HEK293 (cell line): ENCODE measurements around the gene HOXB4.

Experiments used
- CTCF ChIA-PET: fragments of 350-600 bp; formaldehyde crosslinking; extraction: SDS; loops from one replicate; lab custom pipeline; 2021; ENCODE audit warnings: antibody characterized with exemption; lab: Yijun Ruan, JAX
- POLR2A ChIA-PET: fragments of 300-600 bp; formaldehyde crosslinking; extraction: SDS; loops from one replicate; lab custom pipeline; 2020; ENCODE audit warnings: antibody characterized with exemption, inconsistent platforms; lab: Yijun Ruan, JAX
- H3K27ac ChIP-seq: fragments of 200-500 bp; sonication (Bioruptor generic); 2 replicates; pipeline ENCODE4 v1.5.1; 2014; ENCODE audit warnings: low read depth, low read length, control low read depth, inconsistent platforms; ENCODE audit errors: extremely low read depth
- H3K36me3 ChIP-seq, 2 experiments: fragments of 200-500 bp in 1 of 2; sonication (Bioruptor generic) in 1 of 2; 1 replicate in 1 of 2; 2 replicates in 1 of 2; pipeline ENCODE4 v1.5.1; 2014 to 2017; ENCODE audit warnings: inconsistent platforms in 2 of 2, low read length in 2 of 2; ENCODE audit not compliant: control insufficient read depth in 2 of 2, insufficient read depth in 1 of 2
- H3K4me1 ChIP-seq: fragments of 200-500 bp; sonication (Bioruptor generic); 2 replicates; pipeline ENCODE4 v1.5.1; 2014; ENCODE audit warnings: mild to moderate bottlenecking, low read length, inconsistent platforms; ENCODE audit not compliant: control insufficient read depth, insufficient read depth
- H3K4me3 ChIP-seq: 2 replicates; pipeline ENCODE4 v1.5.1; 2011; ENCODE audit warnings: low read depth, mild to moderate bottlenecking, control low read depth, low read length, moderate library complexity
- H3K9me3 ChIP-seq: fragments of 200-500 bp; sonication (Bioruptor generic); 2 replicates; pipeline ENCODE4 v1.5.1; 2014; ENCODE audit warnings: low read depth, low read length, inconsistent platforms; ENCODE audit not compliant: control insufficient read depth, insufficient read depth
- MZF1 ChIP-seq: fragments of 450-650 bp; formaldehyde crosslinking; IDR thresholded peaks from 2 replicates; pipeline ENCODE4 v1.5.1; 2017; ENCODE audit warnings: missing biosample characterization, missing genetic modification characterization, borderline replicate concordance
- ZBTB17 ChIP-seq: fragments of 450-650 bp; formaldehyde crosslinking; IDR thresholded peaks from 2 replicates; pipeline ENCODE4 v1.5.1; 2016; ENCODE audit warnings: missing biosample characterization, missing genetic modification characterization
- ZFHX2 ChIP-seq: fragments of 450-650 bp; formaldehyde crosslinking; conservative IDR thresholded peaks from 2 replicates; pipeline ENCODE4 v1.5.1; 2016; ENCODE audit warnings: missing biosample characterization, missing genetic modification characterization
- ZNF24 ChIP-seq: fragments of 450-650 bp; formaldehyde crosslinking; IDR thresholded peaks from 2 replicates; pipeline ENCODE4 v1.5.1; 2016; ENCODE audit warnings: missing biosample characterization, missing genetic modification characterization
- ZNF311 ChIP-seq: fragments of 450-650 bp; formaldehyde crosslinking; IDR thresholded peaks from 2 replicates; pipeline ENCODE4 v1.5.1; 2017; ENCODE audit warnings: missing biosample characterization, missing genetic modification characterization, borderline replicate concordance
- ZNF354C ChIP-seq: fragments of 450-650 bp; formaldehyde crosslinking; IDR thresholded peaks from 2 replicates; pipeline ENCODE4 v1.5.1; 2016; ENCODE audit warnings: missing biosample characterization, missing genetic modification characterization, low read depth, borderline replicate concordance
- ZNF366 ChIP-seq: fragments of 450-650 bp; formaldehyde crosslinking; conservative IDR thresholded peaks from 2 replicates; pipeline ENCODE4 v1.5.1; 2016; ENCODE audit warnings: missing biosample characterization, missing genetic modification characterization
- ZNF404 ChIP-seq: fragments of 450-650 bp; formaldehyde crosslinking; IDR thresholded peaks from 2 replicates; pipeline ENCODE4 v1.5.1; 2017; ENCODE audit warnings: missing biosample characterization, missing genetic modification characterization
- ZNF423 ChIP-seq: fragments of 450-650 bp; formaldehyde crosslinking; IDR thresholded peaks from 2 replicates; pipeline ENCODE4 v1.5.1; 2016; ENCODE audit warnings: missing biosample characterization, missing genetic modification characterization
- ZNF514 ChIP-seq: fragments of 450-650 bp; formaldehyde crosslinking; IDR thresholded peaks from 2 replicates; pipeline ENCODE4 v1.5.1; 2016; ENCODE audit warnings: missing biosample characterization, missing genetic modification characterization
- ZNF518A ChIP-seq: fragments of 450-650 bp; formaldehyde crosslinking; conservative IDR thresholded peaks from 2 replicates; pipeline ENCODE4 v1.5.1; 2016; ENCODE audit warnings: low read depth, missing biosample characterization, missing genetic modification characterization
- ZNF529 ChIP-seq: fragments of 450-650 bp; formaldehyde crosslinking; IDR thresholded peaks from 2 replicates; pipeline ENCODE4 v1.5.1; 2017; ENCODE audit warnings: missing genetic modification characterization, missing biosample characterization; ENCODE audit not compliant: insufficient replicate concordance
- ZNF548 ChIP-seq: fragments of 450-650 bp; formaldehyde crosslinking; IDR thresholded peaks from 2 replicates; pipeline ENCODE4 v1.5.1; 2016; ENCODE audit warnings: missing biosample characterization, missing genetic modification characterization
- ZNF549 ChIP-seq: fragments of 450-650 bp; IDR thresholded peaks from 2 replicates; pipeline ENCODE4 v1.5.1; 2018; ENCODE audit warnings: missing biosample characterization, missing genetic modification characterization, mild to moderate bottlenecking, inconsistent platforms, moderate library complexity
- ZNF561 ChIP-seq: fragments of 450-650 bp; IDR thresholded peaks from 2 replicates; pipeline ENCODE4 v1.5.1; 2018; ENCODE audit warnings: missing biosample characterization, missing genetic modification characterization, borderline replicate concordance
- ZNF580 ChIP-seq: fragments of 450-650 bp; formaldehyde crosslinking; IDR thresholded peaks from 2 replicates; pipeline ENCODE4 v1.5.1; 2016; ENCODE audit warnings: missing biosample characterization, missing genetic modification characterization
- ZNF660 ChIP-seq: fragments of 450-650 bp; IDR thresholded peaks from 2 replicates; pipeline ENCODE4 v1.5.1; 2018; ENCODE audit warnings: missing biosample characterization, mild to moderate bottlenecking, missing genetic modification characterization
- TF ChIP-seq, protein P1 (sequence below): fragments of 450-650 bp; formaldehyde crosslinking; IDR thresholded peaks from 2 replicates; pipeline ENCODE4 v1.5.1; 2016; ENCODE audit warnings: missing biosample characterization, missing genetic modification characterization, low read depth
- TF ChIP-seq, protein P2 (sequence below): fragments of 450-650 bp; formaldehyde crosslinking; IDR thresholded peaks from 2 replicates; pipeline ENCODE4 v1.5.1; 2016; ENCODE audit warnings: missing biosample characterization, missing genetic modification characterization
- TF ChIP-seq, protein P3 (sequence below): fragments of 450-650 bp; formaldehyde crosslinking; IDR thresholded peaks from 2 replicates; pipeline ENCODE4 v1.5.1; 2017; ENCODE audit warnings: missing biosample characterization, missing genetic modification characterization

The HOXB4 gene

GRCh38 chr17:48563385-48563838 is 14.7 kb downstream of the HOXB4 start (continued):
- TF ChIP-seq, protein P1, sequence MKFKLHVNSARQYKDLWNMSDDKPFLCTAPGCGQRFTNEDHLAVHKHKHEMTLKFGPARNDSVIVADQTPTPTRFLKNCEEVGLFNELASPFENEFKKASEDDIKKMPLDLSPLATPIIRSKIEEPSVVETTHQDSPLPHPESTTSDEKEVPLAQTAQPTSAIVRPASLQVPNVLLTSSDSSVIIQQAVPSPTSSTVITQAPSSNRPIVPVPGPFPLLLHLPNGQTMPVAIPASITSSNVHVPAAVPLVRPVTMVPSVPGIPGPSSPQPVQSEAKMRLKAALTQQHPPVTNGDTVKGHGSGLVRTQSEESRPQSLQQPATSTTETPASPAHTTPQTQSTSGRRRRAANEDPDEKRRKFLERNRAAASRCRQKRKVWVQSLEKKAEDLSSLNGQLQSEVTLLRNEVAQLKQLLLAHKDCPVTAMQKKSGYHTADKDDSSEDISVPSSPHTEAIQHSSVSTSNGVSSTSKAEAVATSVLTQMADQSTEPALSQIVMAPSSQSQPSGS (tag by site-specific recombination) = no peak
- TF ChIP-seq ZNF660 (tag by site-specific recombination) = no peak
- no peak for TF ChIP-seq ZNF548
- 0 out of 2 replicates have a peak, but pooled peaks have one; percentile 34 for TF ChIP-seq ZNF561
- no peak for TF ChIP-seq ZNF580 (tag by site-specific recombination)
- TF ChIP-seq ZFHX2 = peak; percentile 5; the same call in 1 of the 2 replicates

- ChIA-PET CTCF (interaction anchor here (0.9 to 1.3 kb wide), 3 partner anchors 12 to 25 kb away, joined by 3 to 5 read pairs (median 4); no protein-coding TSS in a partner anchor), POLR2A (interaction anchor here (1.0 kb wide), 1 partner anchor 15 kb away, joined by 5 read pairs; no protein-coding TSS in a partner anchor)
- H3K36me3 ChIP-seq = peaks cover 13 to 65% of the 10 kb centered on the region in 2 experiments
- TF ChIP-seq ZNF24 (tag by site-specific recombination) = no peak
- TF ChIP-seq ZBTB17 (tag by site-specific recombination) = no peak
- TF ChIP-seq ZNF311 = no peak
- TF ChIP-seq, protein P2, sequence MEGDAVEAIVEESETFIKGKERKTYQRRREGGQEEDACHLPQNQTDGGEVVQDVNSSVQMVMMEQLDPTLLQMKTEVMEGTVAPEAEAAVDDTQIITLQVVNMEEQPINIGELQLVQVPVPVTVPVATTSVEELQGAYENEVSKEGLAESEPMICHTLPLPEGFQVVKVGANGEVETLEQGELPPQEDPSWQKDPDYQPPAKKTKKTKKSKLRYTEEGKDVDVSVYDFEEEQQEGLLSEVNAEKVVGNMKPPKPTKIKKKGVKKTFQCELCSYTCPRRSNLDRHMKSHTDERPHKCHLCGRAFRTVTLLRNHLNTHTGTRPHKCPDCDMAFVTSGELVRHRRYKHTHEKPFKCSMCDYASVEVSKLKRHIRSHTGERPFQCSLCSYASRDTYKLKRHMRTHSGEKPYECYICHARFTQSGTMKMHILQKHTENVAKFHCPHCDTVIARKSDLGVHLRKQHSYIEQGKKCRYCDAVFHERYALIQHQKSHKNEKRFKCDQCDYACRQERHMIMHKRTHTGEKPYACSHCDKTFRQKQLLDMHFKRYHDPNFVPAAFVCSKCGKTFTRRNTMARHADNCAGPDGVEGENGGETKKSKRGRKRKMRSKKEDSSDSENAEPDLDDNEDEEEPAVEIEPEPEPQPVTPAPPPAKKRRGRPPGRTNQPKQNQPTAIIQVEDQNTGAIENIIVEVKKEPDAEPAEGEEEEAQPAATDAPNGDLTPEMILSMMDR = 0 out of 2 replicates have a peak, but pooled peaks have one; percentile 7
- peak overlapping the region; percentile 76 for H3K27ac ChIP-seq
- no peaks in the 10 kb centered on the region for H3K9me3 ChIP-seq
- H3K4me3 ChIP-seq = no peak overlapping the region
- peaks cover 88% of the 10 kb centered on the region for H3K4me1 ChIP-seq
Measured at GRCh38 chr17:48562934-48563333, 15.2 kb downstream of the HOXB4 start.

DNA sequence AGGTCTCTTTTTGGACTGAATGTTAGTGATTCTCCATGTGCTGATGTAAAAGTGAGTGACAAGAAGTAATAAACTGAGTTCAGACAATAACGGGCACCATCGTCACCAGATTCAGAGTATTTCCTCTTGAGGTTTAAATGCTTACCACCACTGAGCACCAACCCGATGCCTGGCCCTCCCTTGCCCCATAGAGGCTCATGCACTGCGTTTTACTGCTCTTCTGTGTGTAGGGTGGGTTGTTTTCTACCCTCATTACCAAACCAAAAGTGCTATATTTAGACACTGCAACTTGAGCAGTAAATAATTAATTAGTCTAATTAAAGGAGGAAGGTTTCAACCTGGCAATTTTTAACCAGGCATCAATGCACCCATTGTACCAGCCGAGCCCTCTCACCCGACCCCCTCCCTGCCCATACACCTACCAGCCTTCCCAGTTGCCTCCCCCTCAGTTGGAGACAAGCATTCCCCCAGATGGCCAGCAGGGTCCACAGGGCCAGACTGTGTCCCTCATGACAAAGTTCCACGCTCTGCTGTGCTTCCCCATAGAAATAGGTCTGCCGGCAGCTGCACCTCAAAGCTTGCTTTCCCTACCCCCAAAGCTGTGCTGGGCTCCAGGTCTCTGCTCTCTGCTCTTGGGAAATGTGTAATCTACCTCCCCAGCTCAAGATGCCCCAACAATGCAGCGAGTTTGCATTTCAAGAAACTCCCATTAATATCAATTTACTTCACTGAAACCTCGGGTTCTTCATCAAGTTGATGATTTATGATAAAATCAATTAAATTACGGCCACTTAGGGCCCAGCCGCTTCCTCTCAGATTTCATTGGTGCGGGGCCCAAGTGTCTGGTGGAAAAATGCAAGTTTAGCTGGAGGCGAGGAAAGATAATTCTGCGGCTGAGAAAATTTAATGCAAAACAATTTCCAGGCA is 16.0 kb downstream of the HOXB4 start:
- H3K27ac ChIP-seq = peak overlapping the region; percentile 76
- H3K4me1 ChIP-seq = peaks cover 88% of the 10 kb centered on the region
- CTCF ChIA-PET = interaction anchor here (0.8 to 1.8 kb wide), 6 partner anchors 11 to 71 kb away, joined by 3 to 5 read pairs (median 4); no protein-coding TSS in a partner anchor
- H3K36me3 ChIP-seq = peaks cover 13 to 66% of the 10 kb centered on the region in 2 experiments
- no peaks in the 10 kb centered on the region for H3K9me3 ChIP-seq
- H3K4me3 ChIP-seq = no peak overlapping the region
- POLR2A ChIA-PET = interaction anchor here (1.0 kb wide), 1 partner anchor 15 kb away, joined by 5 read pairs; no protein-coding TSS in a partner anchor
- TF ChIP-seq ZNF549 (tag by site-specific recombination) = no peak
- TF ChIP-seq ZNF404 (tag by site-specific recombination) = no peak
- TF ChIP-seq ZNF514 (tag by site-specific recombination) = no peak
- TF ChIP-seq MZF1 = peak; percentile 88; the same call in 1 of the 2 replicates
- TF ChIP-seq ZNF529 (tag by site-specific recombination) = no peak
- no peak for TF ChIP-seq ZNF354C
- TF ChIP-seq ZNF366 (tag by site-specific recombination) = no peak
- TF ChIP-seq ZNF423 (tag by site-specific recombination) = peak; percentile 32; the same call in 1 of the 2 replicates
- TF ChIP-seq ZNF518A (tag by site-specific recombination) = 0 out of 2 replicates have a peak, but pooled peaks have one; percentile 27
- TF ChIP-seq, protein P3, sequence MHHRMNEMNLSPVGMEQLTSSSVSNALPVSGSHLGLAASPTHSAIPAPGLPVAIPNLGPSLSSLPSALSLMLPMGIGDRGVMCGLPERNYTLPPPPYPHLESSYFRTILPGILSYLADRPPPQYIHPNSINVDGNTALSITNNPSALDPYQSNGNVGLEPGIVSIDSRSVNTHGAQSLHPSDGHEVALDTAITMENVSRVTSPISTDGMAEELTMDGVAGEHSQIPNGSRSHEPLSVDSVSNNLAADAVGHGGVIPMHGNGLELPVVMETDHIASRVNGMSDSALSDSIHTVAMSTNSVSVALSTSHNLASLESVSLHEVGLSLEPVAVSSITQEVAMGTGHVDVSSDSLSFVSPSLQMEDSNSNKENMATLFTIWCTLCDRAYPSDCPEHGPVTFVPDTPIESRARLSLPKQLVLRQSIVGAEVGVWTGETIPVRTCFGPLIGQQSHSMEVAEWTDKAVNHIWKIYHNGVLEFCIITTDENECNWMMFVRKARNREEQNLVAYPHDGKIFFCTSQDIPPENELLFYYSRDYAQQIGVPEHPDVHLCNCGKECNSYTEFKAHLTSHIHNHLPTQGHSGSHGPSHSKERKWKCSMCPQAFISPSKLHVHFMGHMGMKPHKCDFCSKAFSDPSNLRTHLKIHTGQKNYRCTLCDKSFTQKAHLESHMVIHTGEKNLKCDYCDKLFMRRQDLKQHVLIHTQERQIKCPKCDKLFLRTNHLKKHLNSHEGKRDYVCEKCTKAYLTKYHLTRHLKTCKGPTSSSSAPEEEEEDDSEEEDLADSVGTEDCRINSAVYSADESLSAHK = peak; percentile 94
